Cardiac muscle cell (in vitro differentiated cells and primary cell): ENCODE data around the gene PPRC1. TPM values are rescaled to one million over a fixed set of nuclear protein-coding genes. Genes with fewer than 3 reads are reported as not detected.
A peak's percentile ranks its signal among the peaks of the same experiment; 100 is the strongest.
"Not testable (repeated sequence)": the region's sequence is repeated elsewhere in the genome, so short reads cannot be mapped to it uniquely, and the experiment has no call there.

Experiments
- DNase-seq, 2 donors: peaks; one replicate each; pipeline versions ENCODE4 v3.0.0 to v3.0.0-alpha.2; 2010 to 2017; ENCODE audit warnings: low read depth in 1 of 2, low spot score in 1 of 2
- H3K27ac ChIP-seq: fragments of 200-600 bp; sonication (generic); 2 replicates; pipeline ENCODE4 v1.5.1; 2016
- H3K27me3 ChIP-seq: fragments of 200-600 bp; sonication (generic); 2 replicates; pipeline ENCODE4 v1.6.0; 2016; ENCODE audit warnings: control low read depth
- H3K36me3 ChIP-seq: fragments of 200-600 bp; sonication (generic); 2 replicates; pipeline ENCODE4 v1.5.1; 2016; ENCODE audit warnings: control low read depth
- H3K4me1 ChIP-seq: fragments of 200-600 bp; sonication (generic); 2 replicates; pipeline ENCODE4 v1.8.1; 2017; ENCODE audit warnings: low read depth, mild to moderate bottlenecking, mixed run types
- H3K4me3 ChIP-seq: fragments of 200-600 bp; sonication (generic); 2 replicates; pipeline ENCODE4 v1.5.1; 2016; ENCODE audit warnings: mild to moderate bottlenecking
- H3K9me3 ChIP-seq: fragments of 200-600 bp; sonication (generic); 2 replicates; pipeline ENCODE4 v1.5.1; 2017; ENCODE audit warnings: low read depth, mild to moderate bottlenecking, control low read depth
- polyA plus RNA-seq: library from polyadenylated mRNA; unstranded; fragments of >200 nt; fragmentation: Nextera tagmentation; extraction: Ambion mirVana; gene quantifications from 2 replicates; pipeline ENCODE4 v1.2.1, GENCODE V29; 2016
- total RNA-seq: library from RNA; depleted of rRNA; stranded (reverse); fragments of >200 nt; gene quantifications from 2 replicates; pipeline ENCODE4 v1.2.3, GENCODE V29; 2016
- TF ChIP-seq, protein P1 (sequence below): IDR thresholded peaks from 2 replicates; pipeline ENCODE4 v1.5.1; 2012; ENCODE audit warnings: low read depth, mild to moderate bottlenecking, low read length

The PPRC1 gene
- total and polyA plus RNA-seq, 2 experiments from 2014 or later: 22.6 to 22.9 TPM

DNA sequence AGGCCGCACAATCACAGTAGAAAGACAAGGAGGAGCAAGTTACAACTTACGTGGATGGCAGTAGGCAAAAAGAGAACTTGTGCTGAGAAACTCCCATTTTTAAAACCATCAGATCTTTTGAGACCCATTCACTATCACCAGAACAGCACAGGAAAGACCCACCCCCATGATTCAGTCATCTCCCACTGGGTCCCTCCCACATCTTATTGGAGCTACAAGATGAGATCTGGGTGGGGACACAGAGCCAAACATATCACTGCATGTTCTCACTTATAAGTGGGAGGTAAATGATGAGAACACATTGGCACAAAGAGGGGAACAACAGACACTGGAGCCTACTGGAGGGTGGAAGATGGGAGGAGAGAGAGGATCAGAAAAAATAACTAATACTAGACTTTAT is 51.8 kb downstream of the PPRC1 start:
- no peaks in the 10 kb centered on the region for H3K27me3 ChIP-seq
- DNase-seq: no peak
- H3K4me3 ChIP-seq: no peak overlapping the region
- H3K27ac ChIP-seq: no peak overlapping the region
- peaks cover 2% of the 10 kb centered on the region for H3K4me1 ChIP-seq
- no peaks in the 10 kb centered on the region for H3K36me3 ChIP-seq
- no peaks in the 10 kb centered on the region for H3K9me3 ChIP-seq
- TF ChIP-seq, protein P1, sequence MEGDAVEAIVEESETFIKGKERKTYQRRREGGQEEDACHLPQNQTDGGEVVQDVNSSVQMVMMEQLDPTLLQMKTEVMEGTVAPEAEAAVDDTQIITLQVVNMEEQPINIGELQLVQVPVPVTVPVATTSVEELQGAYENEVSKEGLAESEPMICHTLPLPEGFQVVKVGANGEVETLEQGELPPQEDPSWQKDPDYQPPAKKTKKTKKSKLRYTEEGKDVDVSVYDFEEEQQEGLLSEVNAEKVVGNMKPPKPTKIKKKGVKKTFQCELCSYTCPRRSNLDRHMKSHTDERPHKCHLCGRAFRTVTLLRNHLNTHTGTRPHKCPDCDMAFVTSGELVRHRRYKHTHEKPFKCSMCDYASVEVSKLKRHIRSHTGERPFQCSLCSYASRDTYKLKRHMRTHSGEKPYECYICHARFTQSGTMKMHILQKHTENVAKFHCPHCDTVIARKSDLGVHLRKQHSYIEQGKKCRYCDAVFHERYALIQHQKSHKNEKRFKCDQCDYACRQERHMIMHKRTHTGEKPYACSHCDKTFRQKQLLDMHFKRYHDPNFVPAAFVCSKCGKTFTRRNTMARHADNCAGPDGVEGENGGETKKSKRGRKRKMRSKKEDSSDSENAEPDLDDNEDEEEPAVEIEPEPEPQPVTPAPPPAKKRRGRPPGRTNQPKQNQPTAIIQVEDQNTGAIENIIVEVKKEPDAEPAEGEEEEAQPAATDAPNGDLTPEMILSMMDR: no peak

DNA sequence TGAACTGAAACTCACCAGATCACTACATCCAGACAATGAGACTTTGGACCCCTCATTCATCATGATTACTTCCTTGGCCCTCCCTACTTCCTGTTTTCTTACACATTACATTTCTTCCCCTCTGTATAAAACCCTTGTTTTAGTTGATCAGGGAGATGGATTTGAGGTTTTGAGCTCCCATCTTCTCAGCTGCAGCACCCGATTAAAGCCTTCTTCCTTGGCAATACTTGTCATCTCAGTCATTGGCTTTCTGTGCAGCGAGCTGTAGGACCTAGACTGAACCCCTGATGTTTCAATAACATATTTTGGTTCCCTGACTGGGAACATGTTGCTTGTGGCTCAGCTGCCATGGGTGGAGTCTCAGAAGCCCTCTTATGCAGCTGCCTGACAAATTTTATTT is 52.4 kb downstream of the PPRC1 start:
- no peaks in the 10 kb centered on the region for H3K36me3 ChIP-seq
- TF ChIP-seq, protein P1: no peak
- H3K27me3 ChIP-seq: no peaks in the 10 kb centered on the region
- H3K4me1 ChIP-seq: peaks cover 2% of the 10 kb centered on the region
- no peak for DNase-seq
- H3K27ac ChIP-seq: no peak overlapping the region
- no peaks in the 10 kb centered on the region for H3K9me3 ChIP-seq
- no peak overlapping the region for H3K4me3 ChIP-seq

DNA sequence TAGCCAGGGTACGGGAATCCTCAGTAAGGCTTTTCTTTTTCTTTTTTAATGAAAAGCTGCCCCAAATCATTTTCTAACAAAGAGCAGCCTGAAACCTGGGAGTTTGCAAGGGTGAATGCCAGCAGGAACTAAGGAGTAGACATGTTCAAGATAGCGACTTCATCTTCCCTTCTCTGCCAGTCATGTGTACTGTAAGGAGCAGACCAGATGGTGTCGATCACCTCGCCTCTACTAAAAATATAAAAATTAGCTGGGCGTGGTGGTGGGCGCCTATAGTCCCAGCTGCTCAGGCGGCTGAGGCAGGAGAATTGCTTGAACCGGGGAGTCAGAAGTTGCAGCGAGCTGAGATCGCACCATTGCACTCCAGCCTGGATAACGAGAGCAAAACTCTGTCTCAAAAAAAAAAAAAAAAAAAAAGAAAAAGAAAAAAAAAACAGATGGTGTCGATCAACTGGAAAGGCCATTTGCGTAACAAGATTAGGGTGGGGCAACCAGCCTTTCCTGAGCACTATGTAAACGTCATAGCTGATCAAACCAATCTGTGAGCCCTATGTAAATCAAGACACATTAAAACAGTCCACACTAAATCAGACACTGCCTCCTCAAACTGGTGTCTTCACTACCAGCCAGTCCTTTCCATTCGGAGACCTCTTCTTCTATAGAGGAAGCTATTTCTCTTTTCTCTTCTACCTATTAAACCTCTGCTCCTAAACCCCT is 53.1 kb downstream of the PPRC1 start:
- no peak overlapping the region for H3K27ac ChIP-seq
- H3K4me1 ChIP-seq: no peaks in the 10 kb centered on the region
- H3K4me3 ChIP-seq: no peak overlapping the region
- H3K36me3 ChIP-seq: no peaks in the 10 kb centered on the region
- DNase-seq: peak in 1 of 2 donors; percentile 62
- TF ChIP-seq, protein P1: no peak
- no peaks in the 10 kb centered on the region for H3K9me3 ChIP-seq
- H3K27me3 ChIP-seq: no peaks in the 10 kb centered on the region

DNA sequence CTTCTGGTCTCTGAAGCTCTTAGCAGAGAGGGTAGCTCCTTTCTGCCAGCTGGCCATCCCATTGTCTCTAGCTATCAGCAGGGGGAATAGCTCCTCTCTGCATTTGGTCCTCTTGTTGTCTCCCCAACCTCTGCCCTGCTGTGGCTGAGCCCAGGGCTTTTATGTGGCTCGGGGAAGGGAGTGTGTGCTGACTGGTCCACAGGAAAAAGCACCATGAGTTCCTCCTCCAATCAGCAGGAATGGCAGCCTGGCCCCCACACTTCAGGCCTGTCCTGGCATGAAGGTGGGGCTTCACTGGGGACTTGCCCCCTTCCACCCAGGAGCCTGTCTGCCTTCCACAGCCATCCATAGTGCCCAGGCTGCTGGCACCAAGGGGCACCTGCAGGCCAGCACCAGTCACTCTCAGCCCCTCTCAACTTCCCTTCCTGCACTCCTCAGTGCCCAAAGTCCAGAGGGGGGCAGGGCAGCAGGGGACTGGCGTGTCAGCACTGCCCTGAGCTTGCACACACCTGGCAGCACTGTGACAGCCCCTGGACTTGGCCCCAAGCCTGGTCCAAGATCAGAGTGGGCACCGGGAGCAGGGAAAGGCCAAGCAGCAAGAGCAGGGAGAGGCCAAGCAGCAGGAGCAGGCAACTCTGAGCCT is 55.6 kb downstream of the PPRC1 start:
- TF ChIP-seq, protein P1: no peak
- no peaks in the 10 kb centered on the region for H3K36me3 ChIP-seq
- H3K4me1 ChIP-seq: no peaks in the 10 kb centered on the region
- no peak for DNase-seq
- H3K4me3 ChIP-seq: no peak overlapping the region
- no peak overlapping the region for H3K27ac ChIP-seq
- no peaks in the 10 kb centered on the region for H3K9me3 ChIP-seq
- H3K27me3 ChIP-seq: no peaks in the 10 kb centered on the region

DNA sequence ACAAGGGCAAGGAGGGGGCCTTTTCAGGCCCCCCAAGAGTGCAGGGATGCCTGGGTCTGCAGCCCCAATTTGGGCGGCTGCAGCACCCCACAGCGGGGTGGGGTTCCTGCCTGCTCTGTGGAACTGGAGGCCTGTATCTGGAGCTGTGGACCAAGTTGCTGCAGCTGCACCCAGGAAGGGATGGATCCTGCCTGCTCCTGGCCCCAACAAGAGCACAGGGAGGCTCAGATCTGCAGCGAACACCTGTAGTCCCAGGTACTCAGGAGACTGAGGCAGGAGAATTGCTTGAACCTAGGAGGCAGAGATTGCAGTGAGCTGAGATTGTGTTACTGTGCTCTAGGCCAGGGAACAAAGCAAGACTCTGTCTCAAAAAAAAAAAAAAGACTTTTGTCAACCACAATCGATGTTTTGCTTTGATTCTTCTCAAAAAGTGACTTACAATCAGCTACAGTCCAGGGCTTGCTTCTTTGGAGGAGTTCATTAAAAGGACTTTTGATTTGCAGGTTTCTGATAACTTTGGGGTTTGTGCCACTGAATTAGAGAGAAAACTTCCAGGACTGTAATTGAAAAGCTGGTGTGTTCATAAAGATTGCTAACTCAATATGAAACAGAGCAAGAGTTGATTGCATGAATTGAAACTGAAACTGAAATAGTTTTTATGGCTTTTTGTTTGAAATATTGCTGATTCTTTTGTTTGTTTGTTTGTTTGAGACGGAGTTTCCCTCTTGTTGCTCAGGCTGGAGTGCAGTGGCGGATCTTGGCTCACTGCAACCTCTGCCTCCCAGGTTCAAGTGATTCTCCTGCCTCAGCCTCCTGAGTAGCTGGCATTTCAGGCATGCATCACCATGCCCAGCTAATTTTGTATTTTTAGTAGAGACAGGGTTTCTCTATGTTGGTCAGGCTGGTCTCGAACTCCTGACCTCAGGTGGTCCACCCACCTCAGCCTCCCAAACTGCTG is 56.4 kb downstream of the PPRC1 start:
- H3K4me1 ChIP-seq, DNase-seq, H3K27ac ChIP-seq, H3K9me3 ChIP-seq, H3K4me3 ChIP-seq, H3K27me3 ChIP-seq, H3K36me3 ChIP-seq: not testable (repeated sequence)
